Mucosa of stomach (tissue), 1 donor: ENCODE measurements around the gene TCL1A.
"Not testable (repeated sequence)": the region's sequence is repeated elsewhere in the genome, so short reads cannot be mapped to it uniquely, and the experiment has no call there.

Experiments
- H3K27me3 ChIP-seq: one replicate; pipeline ENCODE4 v1.7.0; 2013; ENCODE audit warnings: mild to moderate bottlenecking, low read length; ENCODE audit not compliant: control insufficient read depth, insufficient read depth
- H3K36me3 ChIP-seq: one replicate; pipeline ENCODE4 v1.7.0; 2013; ENCODE audit warnings: low read length; ENCODE audit not compliant: control insufficient read depth, insufficient read depth
- H3K4me1 ChIP-seq: one replicate; pipeline ENCODE4 v1.7.0; 2013; ENCODE audit warnings: mild to moderate bottlenecking, low read length; ENCODE audit not compliant: control insufficient read depth, insufficient read depth
- H3K4me3 ChIP-seq: one replicate; pipeline ENCODE4 v1.7.0; 2013; ENCODE audit warnings: low read length
- H3K9ac ChIP-seq: one replicate; pipeline ENCODE4 v1.7.0; 2013; ENCODE audit warnings: mild to moderate bottlenecking, low read length, moderate library complexity
- H3K9me3 ChIP-seq: one replicate; pipeline ENCODE4 v1.7.0; 2013; ENCODE audit warnings: mild to moderate bottlenecking, low read length, moderate library complexity; ENCODE audit not compliant: control insufficient read depth
- donor health status: Pancreatic carcinoma.

TCL1A gene, protein sequence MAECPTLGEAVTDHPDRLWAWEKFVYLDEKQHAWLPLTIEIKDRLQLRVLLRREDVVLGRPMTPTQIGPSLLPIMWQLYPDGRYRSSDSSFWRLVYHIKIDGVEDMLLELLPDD

GRCh38 chr14:95713596-95714371 lies at the start of gene TCL1A:
Gene TCL1A (minus strand): TSS chr14:95714125. CDS start chr14:95714066, 59 bp downstream.
- H3K27me3 ChIP-seq: peaks cover 8% of the 10 kb centered on the region
- no peaks in the 10 kb centered on the region for H3K36me3 ChIP-seq
- H3K4me1 ChIP-seq: no peaks in the 10 kb centered on the region
- H3K9me3 ChIP-seq: no peaks in the 10 kb centered on the region
- H3K4me3 ChIP-seq: no peak within 1 kb of the TSS
- no peak within 1 kb of the TSS for H3K9ac ChIP-seq

DNA sequence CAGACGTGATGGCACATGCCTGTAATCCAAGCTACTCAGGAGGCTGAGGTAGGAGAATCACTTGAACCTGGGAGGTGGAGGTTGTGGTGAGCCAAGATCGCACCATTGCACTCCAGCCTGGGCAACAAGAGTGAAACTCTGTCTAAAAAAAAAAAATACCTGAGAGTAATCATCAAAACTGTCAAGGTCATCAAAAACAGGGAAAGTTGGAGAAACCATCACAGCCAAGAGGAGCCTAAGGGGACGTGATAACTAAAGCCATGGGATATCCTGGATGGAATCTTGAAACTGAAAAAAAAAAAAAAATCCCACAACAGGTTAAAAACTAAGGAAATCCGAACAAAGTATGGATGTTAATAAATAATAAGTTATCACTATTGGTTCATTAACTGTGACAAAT lies 49.1 kb upstream of the TCL1A start:
- H3K27me3 ChIP-seq, H3K9ac ChIP-seq, H3K4me3 ChIP-seq, H3K36me3 ChIP-seq, H3K4me1 ChIP-seq, H3K9me3 ChIP-seq: not testable (repeated sequence)

- H3K27me3 ChIP-seq: no peaks in the 10 kb centered on the region
- no peaks in the 10 kb centered on the region for H3K4me1 ChIP-seq
- no peak overlapping the region for H3K4me3 ChIP-seq
- no peaks in the 10 kb centered on the region for H3K36me3 ChIP-seq
- H3K9me3 ChIP-seq: no peaks in the 10 kb centered on the region
- H3K9ac ChIP-seq: no peak overlapping the region
These were observed 47.5 kb upstream of the TCL1A start for GRCh38 chr14:95761436-95761835.

DNA sequence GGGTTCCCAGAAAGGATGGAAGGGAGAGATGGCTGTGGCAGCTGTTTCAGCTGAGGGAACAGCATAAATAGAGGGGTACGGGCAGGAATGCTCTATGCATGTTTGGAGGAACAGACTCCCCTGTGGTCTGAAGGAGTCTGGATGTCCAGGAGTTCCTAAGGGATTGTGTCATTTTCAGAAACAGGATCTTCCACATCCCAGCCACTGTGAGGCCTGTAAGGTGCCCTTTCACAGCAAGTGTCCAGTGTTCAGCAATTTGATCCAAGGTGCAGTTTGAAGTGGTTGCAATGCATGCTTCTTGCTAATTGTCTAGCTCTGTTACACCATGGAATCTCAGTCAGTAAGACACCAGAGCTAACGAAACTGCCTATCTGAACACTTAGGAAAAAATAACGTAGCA lies 46.7 kb upstream of the TCL1A start:
- H3K4me3 ChIP-seq: no peak overlapping the region
- H3K9ac ChIP-seq: no peak overlapping the region
- no peaks in the 10 kb centered on the region for H3K4me1 ChIP-seq
- no peaks in the 10 kb centered on the region for H3K36me3 ChIP-seq
- H3K9me3 ChIP-seq: no peaks in the 10 kb centered on the region
- H3K27me3 ChIP-seq: no peaks in the 10 kb centered on the region

DNA sequence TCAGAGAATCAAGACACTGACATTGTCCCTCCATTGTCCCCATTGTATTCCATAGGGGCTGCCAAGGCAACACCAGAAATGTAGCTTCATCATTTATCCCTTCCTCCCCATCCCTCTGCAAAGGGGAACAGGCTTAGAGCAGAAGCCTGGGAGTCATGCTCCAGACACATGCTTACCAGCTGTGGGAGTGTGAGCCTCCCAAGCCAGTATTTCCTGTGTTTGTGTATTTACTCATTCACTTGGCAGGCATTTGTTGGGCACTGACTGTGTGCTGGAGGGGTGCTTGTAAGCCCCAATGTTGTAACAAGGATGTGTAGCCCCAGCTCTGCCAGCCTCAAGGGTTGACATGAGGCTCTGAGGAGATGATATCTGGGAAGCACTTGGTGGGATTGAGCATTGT lies 46.0 kb upstream of the TCL1A start:
- no peak overlapping the region for H3K4me3 ChIP-seq
- no peaks in the 10 kb centered on the region for H3K36me3 ChIP-seq
- no peak overlapping the region for H3K9ac ChIP-seq
- no peaks in the 10 kb centered on the region for H3K9me3 ChIP-seq
- H3K4me1 ChIP-seq: no peaks in the 10 kb centered on the region
- no peaks in the 10 kb centered on the region for H3K27me3 ChIP-seq

GRCh38 chr14:95758331-95758730 lies 44.4 kb upstream of the TCL1A start:
- no peaks in the 10 kb centered on the region for H3K4me1 ChIP-seq
- no peak overlapping the region for H3K4me3 ChIP-seq
- no peak overlapping the region for H3K9ac ChIP-seq
- no peaks in the 10 kb centered on the region for H3K9me3 ChIP-seq
- H3K36me3 ChIP-seq: no peaks in the 10 kb centered on the region
- no peaks in the 10 kb centered on the region for H3K27me3 ChIP-seq

GRCh38 chr14:95756751-95757150 lies 42.8 kb upstream of the TCL1A start:
- Histone ChIP-seq H3K27me3 (no peaks in the 10 kb centered on the region), H3K9ac (no peak overlapping the region), H3K4me3 (no peak overlapping the region), H3K9me3 (no peaks in the 10 kb centered on the region), H3K36me3 (no peaks in the 10 kb centered on the region), H3K4me1 (no peaks in the 10 kb centered on the region)

DNA sequence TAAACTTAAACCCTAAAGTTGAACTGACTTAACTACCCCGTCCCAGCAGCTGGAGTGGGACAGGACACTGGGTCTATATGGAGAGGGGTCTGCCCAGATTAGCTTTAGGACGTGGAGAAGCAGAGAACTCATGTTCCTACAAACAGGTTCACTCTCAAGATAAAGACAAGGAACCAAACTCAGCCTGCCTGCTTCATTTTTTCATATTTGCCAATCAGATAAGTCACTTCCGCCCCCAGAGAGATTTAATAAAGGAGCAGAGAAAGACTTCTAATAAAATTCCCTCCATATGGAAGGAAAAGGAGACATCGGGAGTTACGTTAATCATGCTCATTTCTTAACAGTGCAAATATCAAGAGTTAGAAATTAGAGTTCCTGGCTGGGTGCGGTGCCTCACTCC lies 42.2 kb upstream of the TCL1A start:
- Histone ChIP-seq H3K4me3 (no peak overlapping the region), H3K27me3 (no peaks in the 10 kb centered on the region), H3K9ac (no peak overlapping the region), H3K4me1 (no peaks in the 10 kb centered on the region), H3K9me3 (no peaks in the 10 kb centered on the region), H3K36me3 (no peaks in the 10 kb centered on the region)

DNA sequence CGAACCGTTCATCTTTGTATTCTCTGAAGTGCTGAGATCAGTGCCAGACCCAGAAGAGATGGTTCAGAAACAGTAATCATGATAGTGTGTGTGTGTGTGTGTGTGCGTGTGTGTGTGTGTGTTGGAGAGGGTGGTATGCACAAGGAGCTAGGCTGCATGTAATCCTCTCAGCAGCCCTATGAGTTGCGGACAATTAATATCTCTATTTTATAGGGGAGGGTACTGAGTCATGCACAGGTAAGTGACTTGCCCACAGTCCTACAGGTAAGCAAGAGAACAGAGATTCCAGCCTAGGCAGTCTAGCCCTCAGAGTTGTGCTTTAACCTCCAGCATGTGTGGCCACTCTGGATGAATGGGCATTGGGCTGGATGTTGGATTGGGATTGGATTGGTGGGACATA lies 27.9 kb upstream of the TCL1A start:
- Histone ChIP-seq H3K27me3 (no peaks in the 10 kb centered on the region), H3K9ac (no peak overlapping the region), H3K9me3 (no peaks in the 10 kb centered on the region), H3K4me3 (no peak overlapping the region), H3K4me1 (no peaks in the 10 kb centered on the region), H3K36me3 (no peaks in the 10 kb centered on the region)

DNA sequence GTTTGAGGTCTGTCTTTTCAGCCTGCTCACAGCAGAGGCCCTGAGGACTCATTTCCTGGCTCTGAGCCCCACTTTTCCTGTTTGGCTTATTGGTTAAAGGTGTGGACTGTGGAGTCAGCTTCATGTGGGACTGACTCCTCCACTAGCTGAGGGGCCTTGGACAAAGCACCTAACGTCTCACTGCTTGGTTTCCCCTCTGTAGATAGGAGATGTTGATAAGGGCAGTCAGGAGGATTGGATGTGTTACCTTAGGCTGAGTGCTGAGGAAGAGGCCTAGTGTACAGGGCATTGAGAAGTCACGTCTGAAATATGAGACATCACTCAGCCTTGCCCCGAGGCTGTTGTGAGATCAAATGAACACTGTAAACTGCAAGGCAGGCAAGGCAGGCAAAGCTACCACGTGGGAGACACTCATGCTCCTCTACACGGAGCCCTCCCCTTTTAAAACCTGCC lies 27.1 kb upstream of the TCL1A start:
- Histone ChIP-seq H3K9me3 (no peaks in the 10 kb centered on the region), H3K4me1 (no peaks in the 10 kb centered on the region), H3K36me3 (no peaks in the 10 kb centered on the region), H3K27me3 (no peaks in the 10 kb centered on the region), H3K9ac (no peak overlapping the region), H3K4me3 (no peak overlapping the region)

DNA sequence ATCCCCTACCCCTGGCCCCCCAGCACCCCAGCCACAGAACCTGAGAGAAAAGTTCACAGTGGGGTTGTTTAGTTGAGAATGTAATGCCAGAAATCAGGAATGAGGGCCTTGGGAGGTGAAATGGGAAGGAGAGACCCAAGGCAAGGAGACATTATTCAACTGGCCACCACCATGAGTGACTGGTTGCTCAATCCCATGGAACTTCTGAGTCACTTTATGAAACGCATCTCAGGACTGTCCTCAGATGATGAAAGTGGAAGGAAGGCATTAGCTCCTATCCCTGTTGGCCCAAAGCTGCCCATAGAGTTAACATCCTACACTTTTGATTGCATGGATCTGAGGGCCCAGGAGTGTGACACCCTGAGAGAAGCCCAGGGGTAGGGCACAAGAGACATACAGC lies 25.4 kb upstream of the TCL1A start:
- H3K9me3 ChIP-seq: no peaks in the 10 kb centered on the region
- H3K4me1 ChIP-seq: no peaks in the 10 kb centered on the region
- no peak overlapping the region for H3K4me3 ChIP-seq
- no peaks in the 10 kb centered on the region for H3K27me3 ChIP-seq
- no peaks in the 10 kb centered on the region for H3K36me3 ChIP-seq
- H3K9ac ChIP-seq: no peak overlapping the region

- no peak overlapping the region for H3K9ac ChIP-seq
- H3K9me3 ChIP-seq: no peaks in the 10 kb centered on the region
- no peaks in the 10 kb centered on the region for H3K4me1 ChIP-seq
- H3K36me3 ChIP-seq: no peaks in the 10 kb centered on the region
- H3K27me3 ChIP-seq: no peaks in the 10 kb centered on the region
- H3K4me3 ChIP-seq: no peak overlapping the region
These were observed 19.3 kb upstream of the TCL1A start for GRCh38 chr14:95733212-95733611.
